HepG2 (cell line): ENCODE results near the gene TENT4B. TPM values are rescaled to one million over a fixed set of nuclear protein-coding genes. Genes with fewer than 3 reads are reported as not detected.

Source experiments
- ATF7-NPFF ChIP-seq: sonication (generic); formaldehyde crosslinking; IDR thresholded peaks from 2 replicates; pipeline ENCODE4 v1.8.1; 2023; ENCODE audit warnings: mild to moderate bottlenecking, low read depth, missing genetic modification reagents, moderate library complexity
- CHD2 ChIP-seq: IDR thresholded peaks from 2 replicates; pipeline ENCODE4 v1.6.1; 2011; ENCODE audit warnings: low read depth, low read length, improper control_type of control experiment
- DMAP1 ChIP-seq: IDR thresholded peaks from 2 replicates; pipeline ENCODE4 v1.6.1; 2016
- EEA1 ChIP-seq: sonication (generic); formaldehyde crosslinking; IDR thresholded peaks from 2 replicates; pipeline ENCODE4 v1.5.1; 2020; ENCODE audit warnings: mild to moderate bottlenecking, missing genetic modification reagents, borderline replicate concordance
- EP300 ChIP-seq, 3 experiments: sonication (generic) in 1 of 3; formaldehyde crosslinking in 1 of 3; IDR thresholded peaks; 2 replicates each; pipeline versions ENCODE4 v1.5.1 to v1.6.1; 2011 to 2020; ENCODE audit warnings: low read depth in 2 of 3, low read length in 2 of 3, borderline replicate concordance in 1 of 3, improper control_type of control experiment in 1 of 3, mild to moderate bottlenecking in 1 of 3, missing genetic modification reagents in 1 of 3, moderate library complexity in 1 of 3
- GLI4 ChIP-seq: sonication (generic); formaldehyde crosslinking; IDR thresholded peaks from 2 replicates; pipeline ENCODE4 v1.5.1; 2020; ENCODE audit warnings: missing genetic modification reagents, mild to moderate bottlenecking, moderate library complexity, borderline replicate concordance
- JARID2 ChIP-seq: sonication (generic); formaldehyde crosslinking; IDR thresholded peaks from 2 replicates; pipeline ENCODE4 v1.8.1; 2023; ENCODE audit warnings: missing genetic modification reagents, inconsistent platforms; ENCODE audit not compliant: insufficient replicate concordance
- MTA1 ChIP-seq: sonication (generic); formaldehyde crosslinking; IDR thresholded peaks from 2 replicates; pipeline ENCODE4 v1.4.0; 2020; ENCODE audit warnings: missing genetic modification reagents, mild to moderate bottlenecking, borderline replicate concordance
- MTF2 ChIP-seq: sonication (generic); formaldehyde crosslinking; IDR thresholded peaks from 2 replicates; pipeline ENCODE4 v1.5.0; 2020; ENCODE audit warnings: missing genetic modification reagents, borderline replicate concordance
- NR1H2 ChIP-seq: sonication (generic); formaldehyde crosslinking; IDR thresholded peaks from 2 replicates; pipeline ENCODE4 v1.8.1; 2022; ENCODE audit warnings: low read depth, missing genetic modification reagents, borderline replicate concordance
- NR2C2 ChIP-seq: sonication (generic); formaldehyde crosslinking; IDR thresholded peaks from 2 replicates; pipeline ENCODE4 v1.4.0; 2020; ENCODE audit warnings: missing genetic modification reagents, mild to moderate bottlenecking, moderate library complexity, borderline replicate concordance
- POLR2AphosphoS5 ChIP-seq: IDR thresholded peaks from 2 replicates; pipeline ENCODE4 v1.6.1; 2012; ENCODE audit warnings: low read depth, low read length
- SMAD3 ChIP-seq: sonication (generic); formaldehyde crosslinking; IDR thresholded peaks from 2 replicates; pipeline ENCODE4 v1.4.0; 2020; ENCODE audit warnings: missing genetic modification reagents
- SNAPC5 ChIP-seq: sonication (generic); formaldehyde crosslinking; IDR thresholded peaks from 2 replicates; pipeline ENCODE4 v1.8.1; 2023; ENCODE audit warnings: mild to moderate bottlenecking, missing genetic modification reagents, borderline replicate concordance
- ZNF253 ChIP-seq: sonication (generic); formaldehyde crosslinking; IDR thresholded peaks from 2 replicates; pipeline ENCODE4 v1.8.0; 2022; ENCODE audit warnings: mild to moderate bottlenecking, missing genetic modification reagents, borderline replicate concordance
- ZNF350 ChIP-seq: sonication (generic); formaldehyde crosslinking; IDR thresholded peaks from 2 replicates; pipeline ENCODE4 v1.4.0; 2020; ENCODE audit warnings: mild to moderate bottlenecking, low read depth, missing genetic modification reagents, borderline replicate concordance
- ZNF558 ChIP-seq: sonication (generic); formaldehyde crosslinking; IDR thresholded peaks from 2 replicates; pipeline ENCODE4 v1.9.0; 2022; ENCODE audit warnings: mild to moderate bottlenecking, missing genetic modification reagents, borderline replicate concordance
- ZNF740 ChIP-seq: sonication (generic); formaldehyde crosslinking; IDR thresholded peaks from 2 replicates; pipeline ENCODE4 v1.4.0; 2020; ENCODE audit warnings: missing genetic modification reagents
- ZNF746 ChIP-seq: sonication (generic); formaldehyde crosslinking; IDR thresholded peaks from 2 replicates; pipeline ENCODE4 v1.8.0; 2022; ENCODE audit warnings: mild to moderate bottlenecking, missing genetic modification reagents
- ZNF772 ChIP-seq: sonication (generic); formaldehyde crosslinking; IDR thresholded peaks from 2 replicates; pipeline ENCODE4 v1.5.0; 2020; ENCODE audit warnings: mild to moderate bottlenecking, missing genetic modification reagents
- ZNF782 ChIP-seq: sonication (generic); formaldehyde crosslinking; IDR thresholded peaks from 2 replicates; pipeline ENCODE4 v1.4.0; 2020; ENCODE audit warnings: missing genetic modification reagents, mild to moderate bottlenecking, borderline replicate concordance
- ZSCAN25 ChIP-seq: sonication (generic); formaldehyde crosslinking; IDR thresholded peaks from 2 replicates; pipeline ENCODE4 v1.8.0; 2022; ENCODE audit warnings: mild to moderate bottlenecking, missing genetic modification reagents
- polyA plus RNA-seq, 8 experiments: library from polyadenylated mRNA; depleted of rRNA in 3 of 8; stranded (reverse) in 7 of 8; unstranded in 1 of 8; fragments of >200 nt; fragmentation: Illumina TruSeq in 4 of 8; extraction: Trizol in 4 of 8; gene quantifications; 2 replicates each; pipeline versions ENCODE4 v1.2.1 to v1.2.3, GENCODE V29; 2011 to 2016; ENCODE audit warnings: low read depth in 4 of 8, missing spikeins in 1 of 8, mixed read lengths in 1 of 8; ENCODE audit not compliant: insufficient read depth in 1 of 8
- total RNA-seq, 5 experiments: library from RNA; depleted of rRNA; stranded (reverse); fragments of >200 nt; fragmentation: Illumina TruSeq; extraction: Trizol; gene quantifications; 2 replicates each; pipeline ENCODE4 v1.2.3, GENCODE V29; 2016; ENCODE audit warnings: low read depth in 1 of 5
- TF ChIP-seq, protein P1 (sequence below): sonication (generic); formaldehyde crosslinking; IDR thresholded peaks from 2 replicates; pipeline ENCODE4 v1.5.0; 2020; ENCODE audit warnings: mild to moderate bottlenecking, missing genetic modification reagents, borderline replicate concordance

The TENT4B gene
- total and polyA plus RNA-seq, 2 of the 13 experiments (the other 11 are each of a cell fraction or from before 2014, with no cell fraction given), result 15.0 to 32.8 TPM

GRCh38 chr16:50152807-50153595 lies at the start of gene TENT4B (continued):
- TF ChIP-seq ZNF740 (peak; percentile 90), JARID2 (CRISPR knock-in tag) (peak; percentile 50), GLI4 (peak; percentile 67; the same call in 1 of the 2 replicates), SNAPC5 (no peak), ZNF350 (CRISPR knock-in tag) (peak; percentile 63; the same call in 1 of the 2 replicates), NR1H2 (0 out of 2 replicates have a peak, but pooled peaks have one; percentile 71), NR2C2 (CRISPR knock-in tag) (peak; percentile 13; the same call in 1 of the 2 replicates), DMAP1 (peak; percentile 94), ZNF746 (CRISPR knock-in tag) (0 out of 2 replicates have a peak, but pooled peaks have one; percentile 36), ZNF772 (peak; percentile 88; the same call in 1 of the 2 replicates), CHD2 (no peak), MTA1 (CRISPR knock-in tag) (0 out of 2 replicates have a peak, but pooled peaks have one; percentile 24), ZSCAN25 (CRISPR knock-in tag) (peak; percentile 67; the same call in 1 of the 2 replicates), ZNF253 (peak; percentile 46; the same call in 1 of the 2 replicates), ATF7-NPFF (CRISPR knock-in tag) (peak; percentile 98), SMAD3 (CRISPR knock-in tag) (0 out of 2 replicates have a peak, but pooled peaks have one; percentile 30), POLR2AphosphoS5 (peak; percentile 83), ZNF782 (CRISPR knock-in tag) (peak; percentile 73; the same call in 1 of the 2 replicates), ZNF558 (peak; percentile 86; the same call in 1 of the 2 replicates), MTF2 (CRISPR knock-in tag) (no peak), EEA1 (CRISPR knock-in tag) (peak; percentile 94; the same call in 1 of the 2 replicates), EP300 (IDR thresholded peaks at IDR 0.05; ENCODE audit: low read depth in 2 of 2, low read length in 2 of 2) (no peak), EP300 (CRISPR knock-in tag; IDR thresholded peaks at IDR 0.05; ENCODE audit: borderline replicate concordance) (peak; percentile 27; the same call in 1 of the 2 replicates)
- TF ChIP-seq, protein P1, sequence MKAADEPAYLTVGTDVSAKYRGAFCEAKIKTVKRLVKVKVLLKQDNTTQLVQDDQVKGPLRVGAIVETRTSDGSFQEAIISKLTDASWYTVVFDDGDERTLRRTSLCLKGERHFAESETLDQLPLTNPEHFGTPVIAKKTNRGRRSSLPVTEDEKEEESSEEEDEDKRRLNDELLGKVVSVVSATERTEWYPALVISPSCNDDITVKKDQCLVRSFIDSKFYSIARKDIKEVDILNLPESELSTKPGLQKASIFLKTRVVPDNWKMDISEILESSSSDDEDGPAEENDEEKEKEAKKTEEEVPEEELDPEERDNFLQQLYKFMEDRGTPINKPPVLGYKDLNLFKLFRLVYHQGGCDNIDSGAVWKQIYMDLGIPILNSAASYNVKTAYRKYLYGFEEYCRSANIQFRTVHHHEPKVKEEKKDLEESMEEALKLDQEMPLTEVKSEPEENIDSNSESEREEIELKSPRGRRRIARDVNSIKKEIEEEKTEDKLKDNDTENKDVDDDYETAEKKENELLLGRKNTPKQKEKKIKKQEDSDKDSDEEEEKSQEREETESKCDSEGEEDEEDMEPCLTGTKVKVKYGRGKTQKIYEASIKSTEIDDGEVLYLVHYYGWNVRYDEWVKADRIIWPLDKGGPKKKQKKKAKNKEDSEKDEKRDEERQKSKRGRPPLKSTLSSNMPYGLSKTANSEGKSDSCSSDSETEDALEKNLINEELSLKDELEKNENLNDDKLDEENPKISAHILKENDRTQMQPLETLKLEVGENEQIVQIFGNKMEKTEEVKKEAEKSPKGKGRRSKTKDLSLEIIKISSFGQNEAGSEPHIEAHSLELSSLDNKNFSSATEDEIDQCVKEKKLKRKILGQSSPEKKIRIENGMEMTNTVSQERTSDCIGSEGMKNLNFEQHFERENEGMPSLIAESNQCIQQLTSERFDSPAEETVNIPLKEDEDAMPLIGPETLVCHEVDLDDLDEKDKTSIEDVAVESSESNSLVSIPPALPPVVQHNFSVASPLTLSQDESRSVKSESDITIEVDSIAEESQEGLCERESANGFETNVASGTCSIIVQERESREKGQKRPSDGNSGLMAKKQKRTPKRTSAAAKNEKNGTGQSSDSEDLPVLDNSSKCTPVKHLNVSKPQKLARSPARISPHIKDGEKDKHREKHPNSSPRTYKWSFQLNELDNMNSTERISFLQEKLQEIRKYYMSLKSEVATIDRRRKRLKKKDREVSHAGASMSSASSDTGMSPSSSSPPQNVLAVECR (CRISPR knock-in tag), result peak; percentile 88
